Testis (tissue), 2 donors: ENCODE results near the gene ARID2.

Experiments used
- POLR2A ChIP-seq: fragments of 450-650 bp; IDR thresholded peaks from one replicate; pipeline ENCODE4 v1.6.1; 2017; ENCODE audit warnings: antibody characterized with exemption, mild to moderate bottlenecking, moderate library complexity
- TF ChIP-seq, protein P1 (sequence below), 3 experiments: fragments of 450-650 bp in 2 of 3; fragments of 200-600 bp in 1 of 3; sonication (generic) in 1 of 3; IDR thresholded peaks; one replicate each; pipeline ENCODE4 v1.5.1; 2016 to 2019; ENCODE audit warnings: antibody characterized with exemption in 3 of 3, mild to moderate bottlenecking in 2 of 3, moderate library complexity in 1 of 3

DNA sequence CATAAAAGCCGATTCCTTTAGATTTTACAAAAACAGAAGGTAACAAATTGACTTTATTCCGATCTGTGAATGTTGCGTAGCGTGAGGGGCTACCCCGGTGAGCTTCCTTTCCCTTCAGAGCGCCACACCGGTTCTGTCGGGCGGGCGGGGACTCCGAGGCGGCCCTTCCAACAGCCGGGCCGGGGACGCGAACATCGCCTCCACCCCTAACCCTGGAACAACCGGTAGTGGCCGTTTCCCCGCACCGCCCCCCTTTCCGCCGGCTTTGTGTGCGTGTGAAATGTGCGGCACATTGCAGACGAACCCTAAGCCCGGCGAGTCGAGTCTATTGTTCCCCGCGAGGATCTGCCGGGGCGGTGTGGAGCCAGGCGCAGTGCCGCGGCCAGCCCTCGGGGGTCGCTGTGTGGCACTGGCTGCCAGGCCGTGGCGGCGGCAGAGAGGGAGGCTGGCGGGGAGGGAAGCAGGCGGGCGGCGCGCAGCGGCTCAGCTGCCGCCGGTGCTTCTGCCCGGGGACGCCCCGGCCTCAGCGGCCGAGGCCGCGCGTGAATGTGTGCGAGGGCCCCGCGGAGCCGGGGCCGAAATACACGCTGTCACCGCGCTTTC is 775 bp upstream of the ARID2 start:
- TF ChIP-seq, protein P1, sequence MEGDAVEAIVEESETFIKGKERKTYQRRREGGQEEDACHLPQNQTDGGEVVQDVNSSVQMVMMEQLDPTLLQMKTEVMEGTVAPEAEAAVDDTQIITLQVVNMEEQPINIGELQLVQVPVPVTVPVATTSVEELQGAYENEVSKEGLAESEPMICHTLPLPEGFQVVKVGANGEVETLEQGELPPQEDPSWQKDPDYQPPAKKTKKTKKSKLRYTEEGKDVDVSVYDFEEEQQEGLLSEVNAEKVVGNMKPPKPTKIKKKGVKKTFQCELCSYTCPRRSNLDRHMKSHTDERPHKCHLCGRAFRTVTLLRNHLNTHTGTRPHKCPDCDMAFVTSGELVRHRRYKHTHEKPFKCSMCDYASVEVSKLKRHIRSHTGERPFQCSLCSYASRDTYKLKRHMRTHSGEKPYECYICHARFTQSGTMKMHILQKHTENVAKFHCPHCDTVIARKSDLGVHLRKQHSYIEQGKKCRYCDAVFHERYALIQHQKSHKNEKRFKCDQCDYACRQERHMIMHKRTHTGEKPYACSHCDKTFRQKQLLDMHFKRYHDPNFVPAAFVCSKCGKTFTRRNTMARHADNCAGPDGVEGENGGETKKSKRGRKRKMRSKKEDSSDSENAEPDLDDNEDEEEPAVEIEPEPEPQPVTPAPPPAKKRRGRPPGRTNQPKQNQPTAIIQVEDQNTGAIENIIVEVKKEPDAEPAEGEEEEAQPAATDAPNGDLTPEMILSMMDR (IDR thresholded peaks at IDR 0.05), result peak; percentile 84 to 96 (median 94)
- TF ChIP-seq POLR2A, result peak; percentile 72
